KMS-11 (cell line): ENCODE results near the gene COX6B1.
A peak's percentile ranks its signal among the peaks of the same experiment; 100 is the strongest.

ENCODE experiments used
- H2AFZ ChIP-seq: fragments of 200-600 bp; sonication (generic); 2 replicates; pipeline ENCODE4 v1.6.1; 2016; ENCODE audit warnings: antibody characterized with exemption, mixed run types, low read depth
- H3K27ac ChIP-seq: fragments of 200-600 bp; sonication (generic); 2 replicates; pipeline ENCODE4 v1.6.1; 2016; ENCODE audit warnings: mild to moderate bottlenecking, mixed run types
- H3K27me3 ChIP-seq: fragments of 200-600 bp; sonication (generic); 2 replicates; pipeline ENCODE4 v1.6.1; 2017; ENCODE audit warnings: mild to moderate bottlenecking, low read depth, mixed run types, moderate library complexity; ENCODE audit not compliant: insufficient read depth
- H3K36me3 ChIP-seq: fragments of 200-600 bp; sonication (generic); 2 replicates; pipeline ENCODE4 v1.6.1; 2017; ENCODE audit warnings: mild to moderate bottlenecking, mixed run types; ENCODE audit not compliant: insufficient read depth
- H3K4me1 ChIP-seq: fragments of 200-600 bp; sonication (generic); 2 replicates; pipeline ENCODE4 v1.6.1; 2016; ENCODE audit warnings: mild to moderate bottlenecking, low read depth, mixed run types; ENCODE audit not compliant: poor library complexity, severe bottlenecking
- H3K4me2 ChIP-seq: fragments of 200-600 bp; sonication (generic); 2 replicates; pipeline ENCODE4 v1.7.0; 2016; ENCODE audit warnings: mild to moderate bottlenecking, mixed run types
- H3K4me3 ChIP-seq: fragments of 200-600 bp; sonication (generic); IDR thresholded peaks from 2 replicates; pipeline ENCODE4 v1.6.1; 2017; ENCODE audit warnings: low read depth, low read length, mixed read lengths; ENCODE audit not compliant: insufficient read depth
- H3K79me2 ChIP-seq: fragments of 200-600 bp; sonication (generic); 2 replicates; pipeline ENCODE4 v1.6.1; 2016; ENCODE audit warnings: low read depth, mixed run types; ENCODE audit not compliant: insufficient read depth
- H3K9ac ChIP-seq: fragments of 200-600 bp; sonication (generic); 2 replicates; pipeline ENCODE4 v1.6.1; 2016; ENCODE audit warnings: mild to moderate bottlenecking, mixed run types
- H4K20me1 ChIP-seq: fragments of 200-600 bp; sonication (generic); 2 replicates; pipeline ENCODE4 v1.6.1; 2016; ENCODE audit warnings: mild to moderate bottlenecking, mixed run types; ENCODE audit not compliant: insufficient read depth
- CTCF ChIP-seq: fragments of 200-600 bp; sonication (generic); conservative IDR thresholded peaks from 2 replicates; pipeline ENCODE4 v1.6.1; 2017; ENCODE audit warnings: low read depth, mild to moderate bottlenecking, antibody characterized with exemption, low read length, moderate library complexity, mixed read lengths

COX6B1 gene

GRCh38 chr19:35628264-35628564, 19.9 kb upstream of the COX6B1 start:
- H3K79me2 ChIP-seq, result peaks cover 12% of the 10 kb centered on the region; the same call in 1 of the 2 replicates
- peak overlapping the region; percentile 85 for H2AFZ ChIP-seq
- peaks cover 7% of the 10 kb centered on the region for H3K4me1 ChIP-seq
- no peak for TF ChIP-seq CTCF
- H3K4me3 ChIP-seq, result peak overlapping the region; percentile 64
- H3K27ac ChIP-seq, result peak overlapping the region; percentile 64
- H3K9ac ChIP-seq, result peak overlapping the region; percentile 87
- peak overlapping the region; percentile 99 for H3K4me2 ChIP-seq
- no peaks in the 10 kb centered on the region for H4K20me1 ChIP-seq
- H3K36me3 ChIP-seq, result no peaks in the 10 kb centered on the region; the same call in 1 of the 2 replicates
- no peaks in the 10 kb centered on the region for H3K27me3 ChIP-seq

DNA sequence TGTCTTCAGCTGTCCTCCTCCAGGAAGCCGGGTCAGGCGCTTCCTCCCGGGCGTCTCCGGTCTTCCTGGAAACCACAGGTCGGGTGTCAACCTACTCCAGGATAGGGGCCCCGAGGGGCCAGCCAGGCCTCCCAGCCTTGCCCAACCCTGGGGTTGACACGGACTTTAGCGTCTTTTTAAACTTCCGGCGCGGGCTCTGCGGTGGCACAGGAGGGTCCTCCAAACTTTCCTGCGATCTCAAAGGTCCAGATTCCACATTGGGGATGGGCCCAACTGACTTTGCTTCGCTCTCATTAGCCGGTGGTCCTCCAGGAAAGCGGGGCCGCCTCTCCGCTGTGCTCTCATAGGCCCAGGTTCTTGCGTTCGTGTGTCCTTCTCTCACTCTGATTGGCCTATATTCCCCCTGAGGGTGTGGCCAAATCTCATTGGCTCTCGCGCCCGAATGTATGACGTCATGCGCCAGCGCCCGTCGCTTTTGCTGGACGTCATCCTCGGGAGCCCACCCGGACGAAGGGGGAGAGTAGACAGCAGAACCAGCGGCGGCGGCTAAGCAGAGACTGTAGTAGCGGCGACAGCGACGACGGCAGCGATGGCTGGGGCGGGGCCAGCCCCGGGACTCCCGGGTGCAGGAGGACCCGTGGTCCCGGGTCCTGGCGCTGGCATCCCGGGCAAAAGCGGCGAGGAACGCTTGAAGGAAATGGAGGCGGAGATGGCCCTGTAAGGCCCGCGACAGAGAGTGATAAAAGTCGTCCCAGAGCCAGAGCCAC, 19.4 kb upstream of the COX6B1 start, which contains the start of gene RBM42:
Gene RBM42 (plus strand): TSS at position 472 of the 767 bp plus-strand sequence. CDS start 118 bp downstream, at position 590.
- no peak for TF ChIP-seq CTCF
- peak within 1 kb of the TSS; percentile 64 for H3K4me3 ChIP-seq
- no peaks in the 10 kb centered on the region; the same call in 1 of the 2 replicates for H3K36me3 ChIP-seq
- peak within 1 kb of the TSS; percentile 87 for H3K9ac ChIP-seq
- H3K27me3 ChIP-seq, result no peaks in the 10 kb centered on the region
- peak within 1 kb of the TSS; percentile 85 for H2AFZ ChIP-seq
- H4K20me1 ChIP-seq, result no peaks in the 10 kb centered on the region
- peak within 1 kb of the TSS; percentile 99 for H3K4me2 ChIP-seq
- peak within 1 kb of the TSS; percentile 64 for H3K27ac ChIP-seq
- H3K79me2 ChIP-seq, result peaks cover 12% of the 10 kb centered on the region; the same call in 1 of the 2 replicates
- H3K4me1 ChIP-seq, result peaks cover 7% of the 10 kb centered on the region

GRCh38 chr19:35629332-35629633, 18.8 kb upstream of the COX6B1 start:
- H3K27ac ChIP-seq, result peak overlapping the region; percentile 64
- H3K4me3 ChIP-seq, result peak overlapping the region; percentile 64
- TF ChIP-seq CTCF, result no peak
- H3K27me3 ChIP-seq, result no peaks in the 10 kb centered on the region
- H3K79me2 ChIP-seq, result peaks cover 12% of the 10 kb centered on the region; the same call in 1 of the 2 replicates
- peaks cover 7% of the 10 kb centered on the region for H3K4me1 ChIP-seq
- H2AFZ ChIP-seq, result peak overlapping the region; percentile 85
- H3K36me3 ChIP-seq, result no peaks in the 10 kb centered on the region; the same call in 1 of the 2 replicates
- peak overlapping the region; percentile 87 for H3K9ac ChIP-seq
- H4K20me1 ChIP-seq, result no peaks in the 10 kb centered on the region
- peak overlapping the region; percentile 99 for H3K4me2 ChIP-seq

DNA sequence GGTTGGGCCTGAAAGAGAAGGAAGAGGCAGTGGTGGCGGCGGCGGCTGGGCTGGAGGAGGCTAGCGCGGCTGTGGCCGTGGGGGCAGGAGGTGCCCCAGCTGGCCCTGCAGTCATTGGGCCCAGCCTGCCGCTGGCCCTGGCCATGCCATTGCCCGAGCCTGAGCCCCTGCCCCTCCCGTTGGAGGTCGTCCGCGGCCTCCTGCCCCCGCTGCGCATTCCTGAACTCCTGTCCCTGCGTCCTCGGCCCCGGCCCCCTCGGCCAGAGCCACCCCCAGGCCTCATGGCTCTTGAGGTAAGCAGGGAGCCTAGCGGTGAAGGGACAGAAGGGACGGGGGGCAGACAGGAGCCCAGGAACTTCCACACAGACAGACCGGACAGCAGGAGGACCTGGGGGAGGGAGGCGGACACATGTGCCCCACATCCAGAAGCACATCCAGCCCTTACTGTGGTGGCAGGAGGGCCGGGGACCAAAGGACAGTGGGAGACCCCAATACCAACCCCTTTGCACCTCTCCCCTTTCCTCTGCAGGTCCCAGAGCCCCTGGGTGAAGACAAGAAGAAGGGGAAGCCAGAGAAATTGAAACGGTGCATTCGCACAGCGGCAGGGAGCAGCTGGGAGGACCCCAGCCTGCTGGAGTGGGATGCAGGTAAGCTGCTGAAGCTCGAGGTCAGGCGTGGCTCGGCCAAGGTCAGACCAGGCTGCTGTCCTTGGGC, 14.2 kb upstream of the COX6B1 start:
- no peaks in the 10 kb centered on the region; the same call in 1 of the 2 replicates for H3K36me3 ChIP-seq
- no peak overlapping the region for H3K27ac ChIP-seq
- no peak overlapping the region for H3K4me2 ChIP-seq
- H3K79me2 ChIP-seq, result peaks cover 12% of the 10 kb centered on the region; the same call in 1 of the 2 replicates
- peaks cover 7% of the 10 kb centered on the region for H3K4me1 ChIP-seq
- no peak for TF ChIP-seq CTCF
- H2AFZ ChIP-seq, result no peak overlapping the region
- H3K9ac ChIP-seq, result no peak overlapping the region
- no peaks in the 10 kb centered on the region for H3K27me3 ChIP-seq
- H3K4me3 ChIP-seq, result no peak overlapping the region
- no peaks in the 10 kb centered on the region for H4K20me1 ChIP-seq
